Measurements from ENCODE around the gene VPS52. TPM values are rescaled to one million over a fixed set of nuclear protein-coding genes. Genes with fewer than 3 reads are reported as not detected.

VPS52 gene
- total RNA-seq, 1 experiment from 2014 or later = 47.1 TPM

GRCh38 chr6:33211136-33211535, 60.5 kb downstream of the VPS52 start:
- Histone ChIP-seq H3K27me3 (ENCODE audit: insufficient read depth, low read length) (peaks cover 46% of the 10 kb centered on the region), H3K4me2 (ENCODE audit: insufficient read depth, insufficient read length, low read length) (no peak overlapping the region), H3K79me2 (ENCODE audit: insufficient read depth, low read length) (no peaks in the 10 kb centered on the region), H3K79me1 (ENCODE audit: insufficient read depth, low read depth, low read length, poor library complexity, severe bottlenecking) (no peaks in the 10 kb centered on the region), H2BK5ac (ENCODE audit: insufficient read length, low read length) (no peak overlapping the region), H3T11ph (ENCODE audit: low read length) (no peak overlapping the region), H2AFZ (ENCODE audit: low read length) (no peak overlapping the region), H3K9me3 (ENCODE audit: control insufficient read depth, low read depth, low read length) (no peaks in the 10 kb centered on the region), H3K14ac (ENCODE audit: insufficient read depth, low read length) (no peak overlapping the region), H4K5ac (ENCODE audit: insufficient read length, low read depth, low read length) (no peak overlapping the region), H2BK20ac (ENCODE audit: low read depth, low read length, poor library complexity, severe bottlenecking) (no peak overlapping the region), H2AK5ac (ENCODE audit: insufficient read length, low read length) (no peak overlapping the region), H2BK12ac (ENCODE audit: insufficient read length, low read depth, low read length) (no peak overlapping the region), H3K18ac (ENCODE audit: insufficient read length, low read depth, low read length) (no peak overlapping the region), H4K8ac (replicated peaks; ENCODE audit: insufficient read length, low read depth, low read length) (no peak overlapping the region), H4K20me1 (ENCODE audit: control insufficient read depth, insufficient read depth, insufficient read length) (peaks cover 3% of the 10 kb centered on the region), H3K23me2 (ENCODE audit: insufficient read length, low read depth, low read length, poor library complexity, severe bottlenecking) (peaks cover 20% of the 10 kb centered on the region), H3K9ac (ENCODE audit: extremely low read depth, insufficient read length, low read length) (no peak overlapping the region), H3K23ac (ENCODE audit: insufficient read length, low read depth, low read length) (no peak overlapping the region), H2BK15ac (ENCODE audit: low read depth, low read length) (no peak overlapping the region), H3K4me1 (ENCODE audit: insufficient read depth, low read length) (no peaks in the 10 kb centered on the region), H3K4ac (ENCODE audit: low read depth, low read length) (no peak overlapping the region), H2BK120ac (ENCODE audit: low read depth, low read length, poor library complexity, severe bottlenecking) (no peak overlapping the region), H3K56ac (ENCODE audit: insufficient read length, low read depth, low read length) (no peak overlapping the region), H4K91ac (ENCODE audit: insufficient read length, low read depth, low read length) (no peak overlapping the region), H3K27ac (ENCODE audit: insufficient read length, low read depth, low read length) (no peak overlapping the region)
- Mint-ChIP-seq H3K9me3 (no peaks in the 10 kb centered on the region), H3K27ac (no peak overlapping the region), H3K36me3 (ENCODE audit: insufficient read depth in 1 of 3, low read depth in 3 of 3) (peaks cover 7 to 24% (median 16%) of the 10 kb centered on the region in 3 experiments; a peak in 6 of 7 replicates), H3K4me3 (peak overlapping the region in 1 of 2 experiments; percentile 53; a peak in 1 of 5 replicates), H3K27me3 (ENCODE audit: low read depth) (peaks cover 82% of the 10 kb centered on the region), H3K4me1 (peaks cover 39 to 55% of the 10 kb centered on the region in 2 experiments)
- no CpG with 5 or more reads among the region's 17 CpGs for WGBS (ENCODE audit: extremely low coverage, insufficient read length, low lambda C conversion rate)
- TF ChIP-seq CTCF (conservative IDR thresholded peaks at IDR 0.05) = no peak
- no peak for DNase-seq
